GM10248 (cell line): ENCODE data around the gene TYRO3.

Source experiments
- CTCF ChIA-PET: fragments of 300-600 bp; sonication (Branson Sonifier 250); formaldehyde crosslinking; extraction: SDS; loops from one replicate; lab custom pipeline; 2021; ENCODE audit warnings: antibody characterized with exemption; lab: Yijun Ruan, JAX
- POLR2A ChIA-PET: fragments of 350-650 bp; sonication (Branson Sonifier 250); formaldehyde crosslinking; extraction: SDS; loops from one replicate; lab custom pipeline; 2020; ENCODE audit warnings: antibody characterized with exemption; lab: Yijun Ruan, JAX
- DNase-seq: peaks from one replicate; pipeline ENCODE4 v3.0.0; 2012; ENCODE audit errors: extremely low spot score
- TF ChIP-seq, protein P1 (sequence below): IDR thresholded peaks from 2 replicates; pipeline ENCODE4 v1.5.1; 2012; ENCODE audit warnings: mild to moderate bottlenecking, low read depth; ENCODE audit errors: extremely low read depth, missing control alignments, control extremely low read depth

TYRO3 gene

DNA sequence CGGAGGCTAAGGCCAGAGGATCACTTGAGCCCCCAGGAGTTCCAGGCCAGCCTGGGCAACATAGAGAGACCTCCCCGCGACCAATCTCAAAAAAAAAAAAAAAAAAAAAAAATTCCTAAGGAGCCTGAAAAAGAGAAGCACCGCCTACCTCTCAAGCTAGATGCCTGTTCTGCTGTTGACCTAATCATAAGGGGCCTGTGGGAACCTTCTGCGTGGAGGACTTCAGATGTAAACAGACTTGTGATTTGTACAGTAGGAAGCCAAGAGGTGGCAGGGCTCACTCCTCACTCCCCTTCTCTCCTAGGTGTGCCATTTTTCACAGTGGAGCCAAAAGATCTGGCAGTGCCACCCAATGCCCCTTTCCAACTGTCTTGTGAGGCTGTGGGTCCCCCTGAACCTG lies 3.2 kb downstream of the TYRO3 start:
- CTCF ChIA-PET = interaction anchor here (1.2 to 1.9 kb wide), 3 partner anchors 11 to 342 kb away, joined by 3 to 6 read pairs (median 4); no protein-coding TSS in a partner anchor
- TF ChIP-seq, protein P1, sequence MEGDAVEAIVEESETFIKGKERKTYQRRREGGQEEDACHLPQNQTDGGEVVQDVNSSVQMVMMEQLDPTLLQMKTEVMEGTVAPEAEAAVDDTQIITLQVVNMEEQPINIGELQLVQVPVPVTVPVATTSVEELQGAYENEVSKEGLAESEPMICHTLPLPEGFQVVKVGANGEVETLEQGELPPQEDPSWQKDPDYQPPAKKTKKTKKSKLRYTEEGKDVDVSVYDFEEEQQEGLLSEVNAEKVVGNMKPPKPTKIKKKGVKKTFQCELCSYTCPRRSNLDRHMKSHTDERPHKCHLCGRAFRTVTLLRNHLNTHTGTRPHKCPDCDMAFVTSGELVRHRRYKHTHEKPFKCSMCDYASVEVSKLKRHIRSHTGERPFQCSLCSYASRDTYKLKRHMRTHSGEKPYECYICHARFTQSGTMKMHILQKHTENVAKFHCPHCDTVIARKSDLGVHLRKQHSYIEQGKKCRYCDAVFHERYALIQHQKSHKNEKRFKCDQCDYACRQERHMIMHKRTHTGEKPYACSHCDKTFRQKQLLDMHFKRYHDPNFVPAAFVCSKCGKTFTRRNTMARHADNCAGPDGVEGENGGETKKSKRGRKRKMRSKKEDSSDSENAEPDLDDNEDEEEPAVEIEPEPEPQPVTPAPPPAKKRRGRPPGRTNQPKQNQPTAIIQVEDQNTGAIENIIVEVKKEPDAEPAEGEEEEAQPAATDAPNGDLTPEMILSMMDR = no peak
- no peak for DNase-seq
- POLR2A ChIA-PET = interaction anchor here (0.5 to 0.6 kb wide), 2 partner anchors 66 to 215 kb away, joined by 6 to 7 read pairs; no protein-coding TSS in a partner anchor

- ChIA-PET CTCF (interaction anchor here (1.9 kb wide), 1 partner anchor 41 kb away, joined by 6 read pairs; no protein-coding TSS in a partner anchor), POLR2A (interaction anchor here (0.5 to 0.6 kb wide), 2 partner anchors 66 to 215 kb away, joined by 6 to 7 read pairs; no protein-coding TSS in a partner anchor)
- TF ChIP-seq, protein P1 = no peak
- DNase-seq = no peak
Observed at GRCh38 chr15:41562784-41563198, 3.8 kb downstream of the TYRO3 start.

- no peak for DNase-seq
- TF ChIP-seq, protein P1 = no peak
- CTCF ChIA-PET = interaction anchor here (1.1 to 1.3 kb wide), 2 partner anchors 21 to 39 kb away, joined by 3 read pairs; no protein-coding TSS in a partner anchor
- POLR2A ChIA-PET = no interaction called here
Observed at GRCh38 chr15:41564286-41564959, 5.4 kb downstream of the TYRO3 start.

- POLR2A ChIA-PET = interaction anchor here (0.6 kb wide), 1 partner anchor 53 kb away, joined by 3 read pairs; no protein-coding TSS in a partner anchor
Observed at GRCh38 chr15:41564960-41565502, 6.0 kb downstream of the TYRO3 start.

DNA sequence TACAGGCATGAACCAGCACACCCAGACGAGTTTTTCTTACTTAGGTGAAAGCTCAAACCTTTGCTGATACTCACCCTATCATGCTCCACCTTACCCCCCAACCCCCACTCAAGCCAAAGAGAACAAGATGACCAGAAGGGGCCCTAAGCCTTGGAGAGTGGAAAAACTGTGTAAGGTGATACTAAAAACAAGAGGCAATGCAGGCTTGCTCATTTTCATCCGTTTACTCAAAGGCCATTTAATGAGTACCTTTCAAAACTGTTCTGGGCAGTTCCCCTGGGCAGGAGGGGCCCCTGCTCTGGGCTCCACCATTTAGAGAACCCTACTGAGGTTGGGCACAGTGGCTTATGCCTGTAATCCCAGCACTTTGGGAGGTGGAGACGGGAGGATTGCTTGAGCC lies 6.7 kb downstream of the TYRO3 start:
- CTCF ChIA-PET = interaction anchor here (1.0 to 1.3 kb wide), 2 partner anchors 9 to 245 kb away, joined by 3 read pairs; no protein-coding TSS in a partner anchor
- TF ChIP-seq, protein P1 = no peak
- DNase-seq = no peak
- POLR2A ChIA-PET = no interaction called here

More at GRCh38 chr15:41564960-41565502, 6.0 kb downstream of the TYRO3 start:
- CTCF ChIA-PET = interaction anchor here (1.0 to 1.3 kb wide), 3 partner anchors 8 to 246 kb away, joined by 3 read pairs; no protein-coding TSS in a partner anchor
- TF ChIP-seq, protein P1 = no peak
- no peak for DNase-seq

- TF ChIP-seq, protein P1 = no peak
- DNase-seq = no peak
- ChIA-PET POLR2A (no interaction called here), CTCF (interaction anchor here (0.9 to 1.5 kb wide), 4 partner anchors 9 to 245 kb away, joined by 3 read pairs; no protein-coding TSS in a partner anchor)
Observed at GRCh38 chr15:41566121-41566885, 7.3 kb downstream of the TYRO3 start.
